NCI-H2171 treated with DMSO at 0.1 percent for 48 hours (cell line): ENCODE measurements around the gene C5orf63.
A peak's percentile ranks its signal among the peaks of the same experiment; 100 is the strongest.
"Not testable (repeated sequence)": the region's sequence is repeated elsewhere in the genome, so short reads cannot be mapped to it uniquely, and the experiment has no call there.

Experiments
- DNase-seq: peaks from one replicate; lab custom pipeline; 2025; lab: John Stamatoyannopoulos, UW

The C5orf63 gene

DNA sequence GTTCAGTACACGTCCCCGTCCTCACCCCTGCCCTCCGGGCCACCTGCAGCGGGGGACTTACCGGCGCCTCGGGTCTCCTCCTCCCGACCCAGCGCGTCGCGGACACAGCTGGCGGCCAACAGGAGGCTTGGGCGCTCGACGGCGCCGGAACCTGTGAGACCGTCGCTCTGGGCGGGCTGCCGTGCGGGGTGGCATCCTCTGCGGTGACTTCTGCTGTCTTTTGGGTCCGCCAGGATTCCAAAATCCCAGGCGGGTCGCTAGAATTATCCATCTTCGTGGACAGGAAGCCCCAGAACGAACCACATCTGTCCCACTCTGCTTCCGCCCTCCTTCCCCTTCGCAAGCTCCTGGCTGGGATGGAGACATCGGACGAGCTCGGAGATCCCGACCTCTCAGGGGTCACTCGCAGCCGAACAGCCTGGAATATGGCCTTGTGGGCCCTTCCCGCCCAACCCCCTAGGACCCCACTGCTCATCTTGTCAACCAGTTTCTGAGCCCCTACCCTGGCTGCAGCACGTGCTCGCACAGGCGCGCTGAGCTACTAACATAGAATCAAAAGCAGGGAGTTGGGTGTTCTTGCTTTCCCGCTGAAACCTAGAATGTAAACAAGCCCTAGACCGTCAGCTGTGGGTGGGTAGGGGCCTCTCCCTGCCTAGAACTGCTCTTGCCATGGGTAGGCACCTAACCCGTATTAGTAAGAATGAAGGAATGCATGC, 42.0 kb downstream of the C5orf63 start:
- DNase-seq: no peak

GRCh38 chr5:127030259-127031146, 42.8 kb downstream of the C5orf63 start, which contains the start of gene MARCHF3:
TSS of gene MARCHF3 (minus strand) at chr5:127030558. CDS start at chr5:126918171, 112,387 bp downstream.
- peak; percentile 77 for DNase-seq

GRCh38 chr5:127029581-127030258, 43.6 kb downstream of the C5orf63 start:
- DNase-seq: peak; percentile 47

DNA sequence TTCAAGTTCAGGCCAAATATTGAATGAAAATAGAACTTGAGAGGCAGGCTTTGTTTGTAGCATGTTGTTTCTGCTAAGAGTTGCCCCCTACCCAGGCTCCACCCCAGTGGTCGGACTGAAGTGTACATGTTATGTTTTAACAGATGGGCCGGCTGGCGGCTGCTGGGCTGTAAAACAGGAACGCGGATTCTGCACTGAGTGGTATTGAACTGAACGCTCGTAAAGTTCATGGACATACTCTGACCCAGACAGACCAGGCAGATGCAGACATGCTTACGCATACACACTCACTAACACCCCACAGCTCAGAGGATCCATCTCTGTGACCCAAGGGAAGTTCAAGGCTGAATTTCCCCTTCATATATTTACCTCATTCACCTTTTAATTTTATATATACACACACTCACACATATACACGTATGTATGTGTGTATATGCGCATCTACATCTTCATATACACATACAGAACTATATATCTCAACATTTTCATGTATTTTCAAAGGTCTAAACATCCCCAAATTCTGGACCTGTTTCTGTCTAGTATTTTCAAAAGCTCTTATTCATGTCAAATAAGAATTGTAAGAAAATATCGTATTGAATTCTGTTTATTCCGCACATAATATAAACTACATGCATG, 44.4 kb downstream of the C5orf63 start:
- peak; percentile 32 for DNase-seq

- DNase-seq: no peak
These were observed 45.8 kb downstream of the C5orf63 start for GRCh38 chr5:127027539-127027938.

DNA sequence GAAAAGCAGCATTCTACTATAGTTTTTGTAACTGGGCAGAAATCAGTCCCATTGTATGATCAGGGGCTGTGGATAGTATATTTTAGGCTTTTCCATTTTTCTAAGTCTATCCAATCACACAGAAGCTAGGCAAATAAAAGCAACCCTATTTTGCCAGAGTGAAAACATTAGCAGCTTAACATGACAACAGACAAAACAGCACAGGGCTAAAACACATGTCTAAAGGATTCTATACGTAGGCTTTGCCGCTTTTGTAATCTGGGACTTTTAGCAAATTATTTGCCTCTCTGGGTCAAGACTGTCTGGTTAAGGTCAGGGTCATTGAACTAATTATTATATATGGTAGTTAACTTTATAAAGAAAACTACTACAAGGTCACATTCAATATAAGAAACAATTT, 47.1 kb downstream of the C5orf63 start:
- no peak for DNase-seq

GRCh38 chr5:127025467-127025866, 47.8 kb downstream of the C5orf63 start:
- peak; percentile 8 for DNase-seq

GRCh38 chr5:127024821-127025220, 48.5 kb downstream of the C5orf63 start:
- no peak for DNase-seq

DNA sequence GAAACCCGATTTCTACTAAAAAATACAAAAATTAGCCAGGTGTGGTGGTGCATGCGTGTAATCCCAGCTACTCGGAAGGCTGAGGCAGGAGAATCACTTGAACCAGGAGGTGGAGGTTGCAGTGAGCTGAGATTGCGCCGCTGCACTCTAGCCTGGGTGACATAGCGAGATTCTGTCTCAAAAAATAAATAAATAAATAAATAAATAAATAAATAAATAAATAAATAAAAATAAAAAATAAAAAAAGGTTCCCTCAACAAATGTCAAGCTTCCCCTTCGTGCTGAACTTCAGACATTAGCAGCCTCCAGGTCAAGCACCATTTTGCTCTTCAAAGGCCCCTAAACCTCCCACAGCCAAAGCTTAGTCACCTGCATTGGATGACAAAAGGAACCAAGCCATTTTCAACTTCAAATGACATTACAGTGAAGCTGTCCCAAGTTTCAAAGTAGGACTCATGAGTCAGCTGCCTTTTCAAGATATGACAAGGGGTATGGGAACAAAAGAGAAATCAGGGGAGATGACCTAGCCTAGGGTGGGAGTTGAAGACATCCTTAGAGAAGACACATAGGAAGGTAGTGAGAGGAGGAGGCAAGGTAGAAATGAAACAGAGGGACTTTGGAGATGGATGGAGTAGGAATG, 49.6 kb downstream of the C5orf63 start:
- DNase-seq: not testable (repeated sequence)

DNA sequence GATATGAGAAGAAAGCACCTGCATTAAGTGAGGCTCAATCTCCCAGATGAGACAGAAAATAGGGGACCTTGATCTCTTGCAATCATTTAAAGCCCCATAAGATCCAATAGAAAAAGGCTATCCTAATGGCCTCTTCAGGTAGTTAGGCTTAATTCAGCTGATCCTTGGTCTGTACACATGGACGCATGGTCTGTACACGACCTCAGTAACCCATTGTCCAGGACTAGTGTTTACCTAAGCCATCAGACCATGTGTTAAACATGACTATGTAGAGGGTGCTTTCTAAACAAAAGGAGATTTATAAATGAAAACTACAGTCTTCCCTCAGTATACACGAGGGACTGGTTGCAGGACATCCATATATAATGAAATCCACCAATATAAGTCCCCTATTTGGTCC, 50.5 kb downstream of the C5orf63 start:
- DNase-seq: no peak

DNA sequence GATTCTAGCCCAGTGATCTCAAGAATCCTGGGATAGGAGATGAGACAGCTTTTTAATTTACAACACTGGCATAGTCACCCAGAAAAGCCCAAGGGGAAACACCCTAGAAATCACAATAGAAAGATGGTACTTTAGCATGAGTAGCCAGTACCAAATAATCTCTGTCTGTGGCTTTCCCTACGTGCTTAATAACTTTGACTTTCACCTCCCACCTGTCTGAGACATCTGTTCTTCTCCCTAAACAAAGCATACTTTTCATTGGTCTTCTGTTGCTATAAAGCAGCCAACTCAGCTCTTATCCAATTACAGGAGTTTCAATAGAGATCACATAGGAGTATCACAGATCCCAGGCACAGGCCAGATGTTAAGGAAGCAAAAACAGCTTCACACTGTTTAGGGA, 53.4 kb downstream of the C5orf63 start:
- peak; percentile 86 for DNase-seq

GRCh38 chr5:127016722-127017121, 56.6 kb downstream of the C5orf63 start:
- not testable (repeated sequence) for DNase-seq

- DNase-seq: no peak
These were observed 57.6 kb downstream of the C5orf63 start for GRCh38 chr5:127015716-127016115.

DNA sequence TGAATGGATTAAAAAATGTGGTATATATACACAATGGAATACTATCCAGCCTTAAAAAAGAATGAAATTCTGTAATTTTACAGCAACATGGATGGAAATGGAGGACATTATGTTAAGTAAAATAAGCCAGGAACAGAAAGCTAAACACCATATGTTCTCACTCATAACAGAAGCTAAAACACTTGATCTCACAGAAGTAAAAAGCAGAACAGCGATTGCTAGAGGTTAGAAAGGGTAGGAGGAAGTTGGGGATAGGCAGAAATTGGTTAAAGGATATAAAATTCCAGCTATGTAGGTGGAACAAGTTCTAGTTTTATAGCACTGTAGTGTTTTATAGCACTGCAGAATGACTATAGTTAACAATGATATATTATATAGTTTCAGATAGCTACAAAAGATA, 58.7 kb downstream of the C5orf63 start:
- DNase-seq: peak; percentile 6

GRCh38 chr5:127013407-127013806, 59.9 kb downstream of the C5orf63 start:
- DNase-seq: no peak

DNA sequence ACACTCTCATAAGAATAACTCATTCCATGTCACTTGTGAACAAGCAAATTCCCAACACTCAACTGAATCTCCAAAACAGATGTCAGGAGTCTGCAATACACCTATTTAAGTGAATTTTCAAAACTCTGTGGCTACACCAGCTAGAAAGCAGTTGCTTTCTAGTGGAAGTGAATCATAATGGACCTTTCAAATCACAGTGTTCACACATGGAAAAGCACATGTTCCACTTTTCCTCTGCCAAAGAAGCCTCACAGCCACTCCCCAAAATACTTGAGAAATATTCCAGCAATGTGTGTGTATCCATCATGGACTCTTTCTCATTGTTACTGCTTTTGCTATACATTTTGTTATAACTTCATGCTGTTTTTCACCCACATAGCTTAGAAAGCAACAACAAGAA, 60.4 kb downstream of the C5orf63 start:
- no peak for DNase-seq

- no peak for DNase-seq
These were observed 61.2 kb downstream of the C5orf63 start for GRCh38 chr5:127011961-127012644.

DNA sequence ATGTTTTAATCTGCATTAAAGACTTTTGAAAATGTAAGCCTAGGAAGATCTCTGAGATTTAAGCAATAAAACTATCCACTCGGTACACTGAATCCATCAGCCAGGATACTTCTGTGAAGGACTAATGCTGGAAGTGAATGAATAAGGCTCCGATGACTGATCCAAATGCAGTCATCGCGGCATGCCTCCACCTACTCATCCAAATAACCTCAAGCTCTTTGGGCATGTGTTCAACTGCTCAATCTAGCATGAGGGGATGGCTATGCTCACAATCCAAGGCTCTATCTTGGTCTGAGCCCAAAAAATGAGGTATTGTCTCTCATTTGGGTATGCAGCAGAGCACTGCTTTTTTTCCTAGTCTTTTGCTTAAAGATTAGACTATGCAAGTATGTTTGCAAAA, 62.1 kb downstream of the C5orf63 start:
- no peak for DNase-seq

DNA sequence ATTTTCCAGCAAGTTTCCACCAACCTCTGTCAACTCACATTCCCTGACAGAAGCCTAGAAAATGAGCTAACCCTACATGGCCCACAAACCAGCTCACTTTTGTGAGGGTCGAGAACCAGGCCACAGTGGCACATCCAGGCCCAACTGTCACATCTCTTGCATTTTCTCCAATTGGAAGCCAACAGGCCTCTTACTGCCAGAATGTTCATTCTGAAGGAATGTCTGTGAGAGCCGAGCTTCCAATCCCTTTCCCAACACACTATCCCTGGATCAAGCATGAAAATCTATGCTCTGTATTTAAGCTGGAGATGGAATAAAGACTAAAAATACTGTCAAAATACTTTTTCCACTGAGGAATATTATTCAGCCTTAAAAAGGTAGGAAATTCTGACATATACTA, 62.9 kb downstream of the C5orf63 start:
- no peak for DNase-seq

- DNase-seq: no peak
These were observed 63.5 kb downstream of the C5orf63 start for GRCh38 chr5:127009784-127010183.
